HG03457 (cell line): ENCODE measurements around the gene KLRK1.
"Not testable (repeated sequence)": the region's sequence is repeated elsewhere in the genome, so short reads cannot be mapped to it uniquely, and the experiment has no call there.

Experiments used
- ATAC-seq: cut with Tn5 transposase; IDR thresholded peaks from one replicate; pipeline ENCODE4 v1.9.1; 2021; ENCODE audit warnings: moderate number of reproducible peaks; ENCODE audit not compliant: unreplicated experiment

The KLRK1 gene

GRCh38 chr12:10362828-10363657 is 26.8 kb downstream of the KLRK1 start:
- no peak for ATAC-seq

- no peak for ATAC-seq
These were observed 27.5 kb downstream of the KLRK1 start for GRCh38 chr12:10362325-10362724.

- ATAC-seq: no peak
These were observed 28.2 kb downstream of the KLRK1 start for GRCh38 chr12:10361622-10362021.

- no peak for ATAC-seq
These were observed 28.8 kb downstream of the KLRK1 start for GRCh38 chr12:10361084-10361483.

- ATAC-seq: no peak
These were observed 30.9 kb downstream of the KLRK1 start for GRCh38 chr12:10358969-10359368.

GRCh38 chr12:10358131-10358530 is 31.7 kb downstream of the KLRK1 start:
- no peak for ATAC-seq

GRCh38 chr12:10354502-10354901 is 35.3 kb downstream of the KLRK1 start:
- no peak for ATAC-seq

GRCh38 chr12:10354071-10354470 is 35.8 kb downstream of the KLRK1 start:
- ATAC-seq: no peak

- not testable (repeated sequence) for ATAC-seq
These were observed 38.4 kb downstream of the KLRK1 start for GRCh38 chr12:10351457-10351856.

GRCh38 chr12:10341892-10342509 is 47.8 kb downstream of the KLRK1 start:
- ATAC-seq: no peak

GRCh38 chr12:10340946-10341345 is 48.9 kb downstream of the KLRK1 start:
- ATAC-seq: not testable (repeated sequence)

- no peak for ATAC-seq
These were observed 50.6 kb downstream of the KLRK1 start for GRCh38 chr12:10339053-10339840.

GRCh38 chr12:10338470-10338869 is 51.4 kb downstream of the KLRK1 start:
- not testable (repeated sequence) for ATAC-seq

- ATAC-seq: not testable (repeated sequence)
These were observed 53.6 kb downstream of the KLRK1 start for GRCh38 chr12:10336196-10336595.

- no peak for ATAC-seq
These were observed 58.1 kb downstream of the KLRK1 start for GRCh38 chr12:10331642-10332239.

GRCh38 chr12:10328691-10329090 is 61.1 kb downstream of the KLRK1 start:
- not testable (repeated sequence) for ATAC-seq
